ENCODE measurements around the gene SH2B3. TPM values are rescaled to one million over a fixed set of nuclear protein-coding genes. Genes with fewer than 3 reads are reported as not detected.

Gene SH2B3
- total and polyA plus RNA-seq, 2 donors (not counting 3 experiments of a cell fraction or from before 2014, with no cell fraction given), result 63.1 to 97.9 TPM

DNA sequence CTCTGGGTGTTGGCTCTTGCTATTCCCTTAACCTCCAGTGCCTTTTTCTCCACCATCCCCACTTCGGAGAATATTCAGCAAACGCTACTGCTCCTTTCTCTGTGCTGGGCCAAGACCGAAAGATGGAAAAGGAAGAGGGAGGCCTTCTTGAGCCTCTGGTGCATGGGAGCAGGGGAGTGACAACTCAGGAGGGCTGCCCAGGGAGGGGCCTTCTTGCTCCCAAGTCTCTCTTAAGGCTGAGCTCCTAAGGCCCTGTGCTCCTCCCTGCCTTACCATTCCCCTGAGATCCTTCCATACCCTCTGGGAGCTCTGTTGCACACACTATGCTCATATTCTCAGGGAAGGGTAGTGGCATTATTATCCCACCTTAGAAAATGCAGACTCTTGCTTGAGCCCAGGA is 34.9 kb downstream of the SH2B3 start:
- H3K4me1 ChIP-seq (ENCODE audit: control insufficient read depth, extremely low read depth, insufficient read depth, low read length), result peaks cover 75% of the 10 kb centered on the region
- no TSS peak for BruUV-seq (replicated peaks)
- POLR2A ChIA-PET, result no interaction called here

More for the DNA sequence above, 34.9 kb downstream of the SH2B3 start:
- dilution Hi-C loops (cut with MboI; ENCODE audit: extremely low pct_ligation_motif_present, low sequenced_read_pairs) (no loop called here), intact Hi-C loops (cut with micrococcal nuclease) (no loop called here)
- no peaks in the 10 kb centered on the region for H3K9me3 ChIP-seq (replicated peaks; ENCODE audit: control insufficient read depth, insufficient read depth, low read length)
- no peak overlapping the region for H3K4me2 ChIP-seq (ENCODE audit: insufficient read depth, low read length)
- no peak overlapping the region for H3K9ac ChIP-seq (replicated peaks; ENCODE audit: extremely low read depth, insufficient read depth, low read length)
- no peaks in the 10 kb centered on the region for H3K9me1 ChIP-seq (replicated peaks; ENCODE audit: control insufficient read depth, extremely low read depth, insufficient read depth, low read length)
- H3K4me3 ChIP-seq (replicated peaks in 1 of 3; ENCODE audit: insufficient read depth in 1 of 3, low read depth in 1 of 3, low read length in 3 of 3), result no peak overlapping the region
- H3K27ac ChIP-seq (ENCODE audit: insufficient read depth, low read depth, low read length), result no peak overlapping the region
- CTCF ChIA-PET, result interaction anchor here (0.9 to 16.4 kb wide), 3 partner anchors 11 to 42 kb away, joined by 3 to 464 read pairs (median 6); no protein-coding TSS in a partner anchor
- TF ChIP-seq GATA2 (IDR thresholded peaks at IDR 0.05; ENCODE audit: insufficient read depth, insufficient read length, low read depth, low read length) (no peak), MAX (IDR thresholded peaks at IDR 0.05; ENCODE audit: insufficient read depth, insufficient read length) (no peak), MYC (IDR thresholded peaks at IDR 0.05; ENCODE audit: low read depth, low read length) (no peak), POLR2AphosphoS5 (IDR thresholded peaks at IDR 0.05; ENCODE audit: insufficient read depth, low read depth, low read length) (no peak), POLR2A (IDR thresholded peaks at IDR 0.05; ENCODE audit: low read depth, low read length) (no peak), EZH2 (IDR thresholded peaks at IDR 0.05; ENCODE audit: borderline replicate concordance, low read depth, low read length, severe bottlenecking) (no peak), FOS (IDR thresholded peaks at IDR 0.05; ENCODE audit: borderline replicate concordance, insufficient read depth, low read length) (no peak), JUN (IDR thresholded peaks at IDR 0.05; ENCODE audit: borderline replicate concordance, insufficient read depth, insufficient read length, low read depth) (no peak)
- TF ChIP-seq, protein P1, sequence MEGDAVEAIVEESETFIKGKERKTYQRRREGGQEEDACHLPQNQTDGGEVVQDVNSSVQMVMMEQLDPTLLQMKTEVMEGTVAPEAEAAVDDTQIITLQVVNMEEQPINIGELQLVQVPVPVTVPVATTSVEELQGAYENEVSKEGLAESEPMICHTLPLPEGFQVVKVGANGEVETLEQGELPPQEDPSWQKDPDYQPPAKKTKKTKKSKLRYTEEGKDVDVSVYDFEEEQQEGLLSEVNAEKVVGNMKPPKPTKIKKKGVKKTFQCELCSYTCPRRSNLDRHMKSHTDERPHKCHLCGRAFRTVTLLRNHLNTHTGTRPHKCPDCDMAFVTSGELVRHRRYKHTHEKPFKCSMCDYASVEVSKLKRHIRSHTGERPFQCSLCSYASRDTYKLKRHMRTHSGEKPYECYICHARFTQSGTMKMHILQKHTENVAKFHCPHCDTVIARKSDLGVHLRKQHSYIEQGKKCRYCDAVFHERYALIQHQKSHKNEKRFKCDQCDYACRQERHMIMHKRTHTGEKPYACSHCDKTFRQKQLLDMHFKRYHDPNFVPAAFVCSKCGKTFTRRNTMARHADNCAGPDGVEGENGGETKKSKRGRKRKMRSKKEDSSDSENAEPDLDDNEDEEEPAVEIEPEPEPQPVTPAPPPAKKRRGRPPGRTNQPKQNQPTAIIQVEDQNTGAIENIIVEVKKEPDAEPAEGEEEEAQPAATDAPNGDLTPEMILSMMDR (IDR thresholded peaks at IDR 0.05; ENCODE audit: extremely low read depth in 1 of 2, insufficient read depth in 1 of 2, low read depth in 1 of 2, low read length in 2 of 2), result no peak
- FAIRE-seq, result no peak
- no peak for DNase-seq (ENCODE audit: low read depth, low spot score)
- no peaks in the 10 kb centered on the region for H3K27me3 ChIP-seq (ENCODE audit: control insufficient read depth in 2 of 2, insufficient read depth in 2 of 2, low read length in 2 of 2)
- no peaks in the 10 kb centered on the region for H4K20me1 ChIP-seq (replicated peaks; ENCODE audit: control insufficient read depth, extremely low read depth, insufficient read depth, low read length)
- H2AFZ ChIP-seq (ENCODE audit: low read depth, low read length), result no peak overlapping the region
- H3K79me2 ChIP-seq (ENCODE audit: control insufficient read depth, insufficient read depth, low read length), result peaks cover 89% of the 10 kb centered on the region
- peaks cover 0 to 13% of the 10 kb centered on the region in 2 experiments for H3K36me3 ChIP-seq (ENCODE audit: control insufficient read depth in 2 of 2, extremely low read depth in 1 of 2, insufficient read depth in 2 of 2, low read length in 2 of 2)

Measured in endothelial cell of umbilical vein (primary cell).